ENCODE results near the gene C2orf76.
A peak's percentile ranks its signal among the peaks of the same experiment; 100 is the strongest.
"Not testable (repeated sequence)": the region's sequence is repeated elsewhere in the genome, so short reads cannot be mapped to it uniquely, and the experiment has no call there.

Gene C2orf76

DNA sequence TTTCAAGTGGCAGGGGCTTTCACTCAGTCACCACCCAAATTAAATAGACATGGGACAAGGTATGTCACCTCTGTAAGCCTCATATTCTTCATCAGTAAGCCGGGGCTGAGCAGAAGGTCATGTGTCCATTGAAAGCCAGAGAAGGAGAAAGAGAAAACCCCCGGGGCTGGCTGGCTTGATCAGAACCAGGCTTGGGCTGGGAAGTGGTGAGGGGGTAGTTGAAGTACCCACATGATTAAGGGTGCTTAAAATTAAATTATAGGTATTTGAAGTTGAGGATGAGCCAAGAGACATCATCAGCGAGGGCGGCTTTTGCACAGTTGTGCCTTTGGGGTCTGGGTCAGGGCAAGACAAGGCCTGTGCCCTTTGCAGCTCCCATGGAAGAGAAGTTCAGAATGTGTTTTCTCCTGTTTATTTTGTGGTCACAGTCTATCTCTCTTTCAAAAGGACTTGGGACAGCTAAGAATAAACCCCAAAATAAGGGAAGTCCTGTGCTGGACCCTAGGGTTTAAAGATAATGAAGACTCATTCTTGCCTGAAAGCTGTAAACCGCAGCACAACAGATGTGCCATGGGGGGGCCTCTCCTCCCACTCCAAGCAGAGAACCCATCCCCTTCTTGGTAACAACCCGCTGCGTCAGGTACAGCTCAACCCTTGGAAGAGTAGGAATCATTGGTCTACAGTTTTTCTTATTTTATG lies 10.8 kb upstream of the C2orf76 start:
- no peak for DNase-seq (ENCODE audit: low spot score)

DNA sequence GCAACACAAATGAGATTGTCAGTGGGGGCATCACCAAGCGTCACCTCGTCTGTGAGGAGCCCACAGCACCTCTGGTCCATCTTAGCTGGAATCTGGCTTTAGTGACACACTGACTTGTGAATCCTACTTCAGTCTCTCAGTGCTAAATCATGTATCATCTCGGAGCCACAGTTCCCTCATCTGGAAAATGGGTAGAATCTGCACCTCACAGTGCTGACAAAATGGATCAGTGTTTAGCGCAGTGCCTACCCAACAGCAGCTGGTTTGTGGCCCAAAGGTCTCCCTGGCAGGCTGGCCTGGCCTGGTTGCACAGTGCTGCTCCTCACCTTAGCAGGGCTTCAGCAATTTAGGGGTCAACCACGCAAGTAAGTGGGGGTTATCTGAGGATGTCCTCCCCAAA lies 10.2 kb upstream of the C2orf76 start:
- DNase-seq (ENCODE audit: low spot score) = no peak

DNA sequence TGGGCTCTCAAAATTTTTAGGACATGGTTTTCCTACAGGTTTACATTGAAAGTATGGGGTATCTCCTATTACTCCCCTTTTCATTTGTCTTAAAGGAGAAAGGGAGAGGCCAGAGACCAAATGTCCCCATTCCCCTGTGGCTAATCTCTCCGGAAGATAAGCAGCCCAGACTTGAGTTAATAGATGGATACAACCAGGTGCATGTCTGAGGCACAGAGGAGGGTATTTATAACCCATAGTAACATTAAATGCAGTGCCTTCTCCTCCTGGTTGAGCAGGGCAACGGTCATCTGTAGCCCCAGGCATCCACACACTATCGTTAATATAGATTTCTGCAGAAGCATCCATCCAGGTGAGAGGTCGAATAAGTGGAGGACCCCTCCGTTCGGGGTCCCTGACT lies 9.8 kb upstream of the C2orf76 start:
- not testable (repeated sequence) for DNase-seq (ENCODE audit: low spot score)

DNA sequence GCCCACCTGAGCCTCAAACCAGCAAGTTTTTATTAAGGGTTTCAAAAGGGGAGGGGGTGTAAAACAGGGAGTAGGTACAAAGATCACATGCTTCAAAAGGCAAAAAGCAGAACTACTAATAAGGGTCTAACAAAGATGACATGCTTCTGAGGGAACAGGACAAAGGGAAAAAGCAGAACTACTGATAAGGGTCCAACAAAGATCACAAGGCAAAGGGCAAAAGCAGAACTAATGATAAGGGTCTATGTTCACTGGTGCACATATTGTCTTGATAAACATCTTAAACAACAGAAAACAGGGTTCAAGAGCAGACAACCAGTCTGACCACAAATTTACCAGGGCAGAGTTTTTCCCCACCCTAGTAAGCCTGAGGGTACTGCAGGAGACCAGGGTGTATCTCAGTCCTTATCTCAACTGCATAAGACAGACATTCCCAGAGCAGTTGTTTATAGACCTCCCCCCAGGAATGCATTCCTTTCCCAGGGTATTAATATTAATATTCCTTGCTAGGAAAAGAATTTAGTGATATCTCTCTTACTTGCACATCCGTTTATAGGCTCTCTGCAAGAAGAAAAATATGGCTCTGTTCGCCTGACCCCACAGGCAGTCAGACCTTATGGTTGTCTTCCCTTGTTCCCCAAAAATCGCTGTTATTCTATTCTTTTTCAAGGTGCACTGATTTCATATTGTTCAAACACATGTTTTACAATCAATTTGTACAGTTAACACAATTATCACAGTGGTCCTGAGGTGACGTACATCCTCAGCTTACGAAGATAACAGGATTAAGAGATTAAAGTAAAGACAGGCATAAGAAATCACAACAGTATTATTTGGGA lies 7.5 kb upstream of the C2orf76 start:
- not testable (repeated sequence) for DNase-seq (ENCODE audit: low spot score)

DNA sequence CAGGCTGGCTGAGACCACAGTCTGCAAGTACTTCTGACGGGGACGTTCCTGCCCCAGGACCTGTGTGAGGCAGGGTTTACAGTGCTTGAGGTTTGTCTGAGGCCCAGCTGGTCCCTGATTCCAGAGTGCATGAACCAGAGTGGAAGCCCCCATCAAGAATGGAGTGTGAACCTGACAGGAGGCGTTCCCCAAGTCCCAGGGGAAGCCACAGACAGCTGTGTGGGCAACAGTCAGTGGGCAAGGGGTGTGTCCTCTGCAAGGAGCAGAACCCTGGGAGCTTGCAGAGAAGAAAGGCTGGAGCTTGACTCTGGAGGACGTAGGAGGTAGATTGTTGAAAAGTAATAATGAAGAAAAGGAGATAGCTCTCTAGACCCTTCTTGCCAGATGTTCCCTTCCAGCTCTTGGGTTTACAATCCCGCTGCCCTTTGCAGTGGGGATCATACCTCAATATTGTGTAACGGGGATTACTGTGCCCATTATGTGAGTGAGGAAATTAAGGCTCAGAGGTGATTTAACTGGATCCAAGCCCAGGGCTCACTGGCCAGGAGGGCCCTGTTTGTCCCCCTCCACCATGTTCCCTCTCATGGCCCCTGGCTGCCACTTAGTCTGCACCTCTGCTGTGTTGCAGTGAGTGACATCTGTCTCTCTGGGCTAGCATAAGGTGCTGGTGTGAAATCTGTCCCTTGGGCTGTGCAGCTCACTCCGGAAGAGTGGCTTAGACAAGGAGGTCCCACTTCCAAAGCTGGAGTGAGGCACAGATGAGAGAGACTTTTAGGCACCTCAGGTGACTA lies 6.3 kb upstream of the C2orf76 start:
- DNase-seq (ENCODE audit: low spot score) = no peak

DNA sequence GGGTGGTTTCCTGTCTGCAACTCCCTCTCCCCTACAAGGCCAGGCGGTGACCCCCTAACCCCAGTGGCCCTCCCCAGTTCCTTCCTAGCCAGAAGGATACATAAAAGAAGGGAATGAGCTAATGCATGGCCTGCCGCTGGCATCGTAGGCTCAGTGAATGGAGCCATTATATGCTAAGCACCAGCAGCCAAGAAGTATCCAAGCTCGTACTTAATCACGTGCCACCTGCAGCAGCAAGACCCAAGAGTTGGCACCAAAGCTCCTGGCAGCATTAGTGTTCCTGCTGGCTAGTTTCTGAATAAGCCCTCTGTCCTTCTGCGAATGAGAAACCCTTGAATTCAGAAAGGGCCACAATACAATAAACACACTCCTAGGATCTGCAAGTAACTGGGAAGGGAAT lies 4.5 kb upstream of the C2orf76 start:
- DNase-seq (ENCODE audit: low spot score) = no peak

DNA sequence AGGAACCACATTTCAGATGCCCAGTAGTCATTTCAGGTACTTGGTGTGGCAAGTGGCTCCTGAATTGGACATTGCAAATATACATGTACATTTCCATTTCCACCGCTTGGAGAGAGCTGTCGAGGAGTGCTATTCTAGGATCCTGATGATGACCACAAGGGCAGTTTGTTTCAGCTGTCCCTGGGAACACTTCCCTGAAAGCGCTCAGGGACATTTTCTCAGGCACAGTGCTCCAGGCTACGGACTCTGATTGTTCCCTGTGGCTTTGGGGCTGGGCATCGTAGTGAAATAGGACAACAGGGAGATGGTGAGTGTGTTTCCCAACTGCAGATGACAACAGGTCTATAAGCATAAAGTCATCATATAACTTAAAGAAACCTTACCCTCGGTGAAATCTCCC lies 3.2 kb upstream of the C2orf76 start:
- no peak for DNase-seq (ENCODE audit: low spot score)

DNA sequence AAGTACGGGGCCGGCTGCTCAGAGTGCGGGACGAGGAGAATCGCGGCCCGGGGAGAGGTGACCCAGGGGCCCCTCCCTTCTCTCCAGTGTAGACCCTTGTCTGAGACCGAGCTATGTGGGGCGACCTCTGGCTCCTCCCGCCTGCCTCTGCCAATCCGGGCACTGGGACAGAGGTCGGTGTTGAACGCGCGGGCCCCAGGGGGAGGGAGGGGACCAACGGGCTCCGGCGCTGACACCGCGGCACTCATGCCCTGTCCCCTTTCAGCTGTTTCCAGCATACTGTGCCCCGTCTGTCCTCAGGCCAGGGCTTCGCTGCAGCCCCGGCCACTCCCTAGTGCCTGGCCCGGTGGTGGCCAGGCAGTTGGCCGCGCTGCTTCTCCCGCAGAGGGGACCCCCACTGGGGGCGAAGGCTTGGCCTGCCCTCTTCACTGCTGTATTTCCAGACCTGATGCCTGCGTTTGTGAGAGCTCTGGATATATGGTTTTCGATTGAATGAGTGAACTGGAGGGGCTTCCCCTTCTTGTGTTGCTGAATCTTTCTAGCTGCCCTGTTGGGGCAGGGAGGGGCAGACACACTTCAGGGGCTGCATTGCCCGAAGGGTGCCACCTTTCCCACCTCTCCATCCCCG lies 952 bp upstream of the C2orf76 start:
- peak; percentile 91 for DNase-seq (ENCODE audit: low spot score)

DNA sequence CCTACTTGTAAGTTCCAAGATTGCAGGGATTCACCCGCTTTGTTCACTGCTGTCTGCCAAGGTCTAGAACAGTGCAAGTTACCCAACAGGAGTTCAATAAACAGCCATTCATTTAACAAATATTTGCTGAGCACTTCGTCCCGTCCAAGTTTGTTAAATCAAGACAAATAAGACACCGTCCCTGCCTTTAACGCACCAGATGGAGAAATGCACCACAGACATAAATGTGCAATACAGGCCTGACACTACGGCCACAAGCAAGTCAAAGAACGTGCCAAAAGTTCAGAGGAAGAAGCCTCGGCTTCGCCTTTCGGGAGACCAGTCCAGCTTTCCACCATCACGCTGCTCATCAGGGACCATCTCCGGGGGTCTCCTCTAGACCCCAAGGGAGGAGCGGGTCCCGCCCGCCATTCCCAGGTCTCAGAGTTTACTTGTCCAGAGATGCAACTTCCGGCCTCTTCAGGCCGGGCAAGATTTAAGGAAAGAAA lies 429 bp downstream of the C2orf76 start:
- no peak for DNase-seq (ENCODE audit: low spot score)

DNA sequence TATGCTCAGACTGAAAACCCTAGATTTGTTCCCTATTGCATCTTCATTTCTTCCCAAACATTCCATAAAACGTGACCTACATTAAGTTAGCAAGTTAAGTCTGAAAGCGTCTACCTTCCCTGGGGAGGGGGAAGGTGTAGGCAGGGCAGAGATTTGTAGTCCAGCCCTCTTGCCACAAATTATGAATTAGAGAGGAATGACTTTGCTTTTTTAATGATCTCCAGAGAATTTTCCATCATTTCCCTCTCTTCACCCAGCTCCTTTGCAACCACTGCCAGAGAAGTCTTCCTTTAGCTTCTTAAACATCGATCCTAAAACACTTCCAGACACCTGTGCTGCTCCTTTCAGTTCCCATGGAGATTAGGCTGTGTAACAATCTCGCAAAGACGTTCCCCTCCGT lies 1.2 kb downstream of the C2orf76 start:
- DNase-seq (ENCODE audit: low spot score) = no peak

DNA sequence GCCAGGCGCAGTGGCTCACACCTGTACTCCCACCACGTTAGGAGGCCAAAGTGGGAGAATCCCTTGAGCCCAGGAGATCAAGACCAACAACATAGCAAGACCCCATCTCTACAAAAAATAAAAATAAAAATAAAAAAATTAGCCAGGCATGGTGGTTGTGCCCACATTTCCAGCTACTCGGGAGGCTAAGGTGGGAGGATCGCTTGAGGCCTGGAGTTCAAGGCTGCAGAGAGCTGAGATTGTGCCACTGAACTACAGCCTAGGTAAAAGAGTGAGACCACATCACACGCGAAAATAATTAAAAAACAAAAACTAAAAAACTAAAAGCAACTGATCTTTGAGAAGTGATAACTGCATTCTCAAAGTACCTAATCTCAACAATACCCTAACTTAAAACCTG lies 1.8 kb downstream of the C2orf76 start:
- no peak for DNase-seq (ENCODE audit: low spot score)

DNA sequence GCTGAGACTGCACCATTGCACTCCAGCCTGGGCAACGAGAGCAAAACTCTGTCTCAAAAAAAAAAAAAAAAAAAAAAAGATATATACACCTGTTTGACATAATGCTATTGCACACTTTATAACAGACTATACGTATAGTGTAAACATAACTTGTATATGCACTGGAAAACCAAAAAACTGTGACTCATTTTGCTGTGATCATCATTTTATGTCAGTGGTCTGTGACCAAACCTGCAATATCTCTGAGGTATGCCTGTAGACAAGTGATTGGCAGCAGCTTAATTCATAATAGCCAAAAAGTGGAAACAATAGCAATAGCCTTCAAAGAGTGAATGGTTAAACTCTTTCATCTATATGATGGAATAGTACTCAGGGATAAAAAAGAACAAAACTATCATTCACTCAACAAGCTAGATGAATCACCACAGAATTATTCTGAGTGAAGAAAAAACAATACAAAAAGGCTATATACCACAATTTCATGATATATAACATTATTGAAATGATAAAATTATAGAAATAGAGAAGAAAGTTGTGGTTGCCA lies 6.1 kb downstream of the C2orf76 start:
- DNase-seq (ENCODE audit: low spot score) = no peak

DNA sequence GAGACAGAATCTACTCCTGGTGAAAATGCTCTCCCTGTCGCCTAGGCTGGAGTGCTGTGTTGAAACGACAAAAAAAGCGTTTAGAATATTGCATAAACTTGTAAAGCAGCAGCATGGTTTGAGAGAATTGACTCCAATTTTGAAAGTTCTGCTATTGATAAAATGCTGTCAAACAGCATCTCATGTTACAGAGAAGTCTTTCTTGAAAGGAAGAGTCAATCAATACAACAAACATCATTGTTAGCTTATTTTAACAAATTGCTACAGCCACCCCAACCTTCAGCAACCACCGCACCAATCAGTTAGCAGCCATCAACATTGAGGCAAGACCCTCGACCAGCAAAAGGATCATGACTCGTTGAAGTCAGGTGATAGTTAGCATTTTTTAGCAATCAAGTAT lies 6.9 kb downstream of the C2orf76 start:
- no peak for DNase-seq (ENCODE audit: low spot score)

DNA sequence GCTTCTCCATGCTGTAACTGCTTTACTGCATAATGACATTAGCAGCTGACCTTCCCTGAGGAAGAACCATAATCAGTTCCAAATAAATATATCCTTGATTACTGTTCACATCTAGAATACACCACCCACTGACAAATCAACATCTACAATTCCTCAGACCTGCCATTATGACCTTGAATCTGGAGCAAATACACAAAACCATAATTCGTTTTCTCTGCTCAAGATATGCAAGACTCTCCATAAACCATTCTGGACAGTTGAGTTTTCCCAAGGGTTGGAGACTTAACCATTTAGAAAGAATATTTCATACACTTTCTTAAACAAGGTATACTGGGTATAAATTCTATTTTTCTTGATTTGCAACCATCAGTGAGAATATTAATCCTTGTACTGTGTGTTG lies 11.8 kb downstream of the C2orf76 start:
- no peak for DNase-seq (ENCODE audit: low spot score)

DNA sequence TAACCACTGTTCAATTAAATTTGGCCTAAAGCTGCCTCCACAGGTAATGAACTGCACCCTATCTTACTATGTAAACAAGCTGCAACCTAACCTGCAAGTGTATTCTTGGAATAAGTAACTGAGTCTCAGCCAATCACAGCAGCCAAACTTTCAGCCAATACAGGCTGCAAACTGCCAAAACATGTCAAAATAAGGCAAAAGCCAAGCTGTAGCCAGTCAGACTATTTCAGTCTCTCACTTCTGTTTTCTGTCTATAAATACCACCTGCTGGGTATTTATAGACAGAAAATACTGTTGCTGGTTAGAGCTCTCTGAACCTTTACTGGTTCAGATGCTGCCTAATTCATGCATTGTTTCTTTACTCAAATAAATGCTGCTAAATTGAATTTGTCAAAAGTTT lies 14.3 kb downstream of the C2orf76 start:
- DNase-seq (ENCODE audit: low spot score) = peak; percentile 22

DNA sequence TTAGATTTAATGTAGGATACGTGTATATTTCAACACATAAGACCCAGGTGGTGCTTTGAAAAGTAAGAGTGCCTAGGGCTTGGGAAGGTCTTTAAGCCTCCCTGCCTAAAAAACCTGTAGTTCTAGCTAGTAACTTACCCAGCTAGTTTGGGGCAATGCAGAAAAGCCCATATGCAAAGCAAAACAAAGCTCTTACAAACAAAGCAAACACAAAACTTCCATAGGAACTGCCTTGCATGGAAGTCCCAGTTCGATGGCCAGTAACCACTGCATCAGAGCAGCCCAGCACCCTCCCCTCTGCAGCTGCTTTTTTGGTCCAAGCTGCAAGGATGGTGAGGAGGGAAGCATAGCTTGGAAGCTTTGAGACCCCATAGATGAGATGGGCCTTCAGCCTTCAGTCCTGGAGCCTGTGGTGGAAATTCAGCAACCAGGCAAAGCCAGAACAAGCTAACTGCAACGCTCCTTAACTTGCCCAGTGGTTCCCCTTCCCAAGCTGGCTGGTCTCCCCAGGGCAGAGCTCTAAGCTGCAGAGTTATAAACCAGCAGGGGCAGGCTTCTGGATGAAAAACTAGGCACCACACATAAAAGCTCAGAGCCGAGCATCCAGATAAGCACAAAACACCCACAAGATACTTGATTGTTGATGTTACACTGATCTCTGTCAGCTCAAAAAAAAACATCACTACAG lies 16.2 kb downstream of the C2orf76 start:
- DNase-seq (ENCODE audit: low spot score) = no peak

DNA sequence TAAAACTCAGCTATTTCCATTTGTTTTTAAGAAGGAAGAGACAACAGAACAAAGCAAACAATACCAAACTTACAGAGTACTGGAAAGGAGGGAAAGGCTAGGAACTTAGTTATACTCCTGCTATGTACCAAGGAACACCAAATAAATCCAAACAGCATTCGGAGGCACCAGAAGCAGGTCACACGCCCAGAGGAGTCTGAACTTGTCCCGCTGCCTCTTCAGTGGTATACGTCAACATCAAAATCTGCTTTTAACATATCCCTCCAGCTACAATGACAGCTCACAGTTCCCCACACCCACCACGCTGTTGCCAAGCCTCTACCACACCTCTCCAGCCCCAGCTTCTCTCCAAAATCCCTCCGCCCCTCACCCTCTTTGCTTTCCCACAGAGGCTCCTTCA lies 17.3 kb downstream of the C2orf76 start:
- DNase-seq (ENCODE audit: low spot score) = no peak

DNA sequence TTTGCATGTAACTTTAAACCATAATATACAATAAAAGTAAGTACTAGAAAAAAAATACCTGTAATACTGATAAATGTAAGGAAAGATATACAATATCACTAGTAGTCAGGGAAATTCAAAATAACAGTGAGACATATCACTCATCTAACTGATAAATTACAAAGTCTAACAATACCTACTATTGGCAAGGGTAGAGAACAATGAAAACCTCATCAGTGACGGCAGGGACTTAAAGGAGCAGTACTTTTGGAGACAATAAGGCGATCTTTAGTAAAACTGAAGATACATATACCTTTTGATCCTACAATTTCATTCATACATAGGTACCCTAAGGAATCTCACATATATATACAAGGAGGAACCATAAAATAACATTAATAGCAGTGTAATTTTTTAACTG lies 24.9 kb downstream of the C2orf76 start:
- no peak for DNase-seq (ENCODE audit: low spot score)

DNA sequence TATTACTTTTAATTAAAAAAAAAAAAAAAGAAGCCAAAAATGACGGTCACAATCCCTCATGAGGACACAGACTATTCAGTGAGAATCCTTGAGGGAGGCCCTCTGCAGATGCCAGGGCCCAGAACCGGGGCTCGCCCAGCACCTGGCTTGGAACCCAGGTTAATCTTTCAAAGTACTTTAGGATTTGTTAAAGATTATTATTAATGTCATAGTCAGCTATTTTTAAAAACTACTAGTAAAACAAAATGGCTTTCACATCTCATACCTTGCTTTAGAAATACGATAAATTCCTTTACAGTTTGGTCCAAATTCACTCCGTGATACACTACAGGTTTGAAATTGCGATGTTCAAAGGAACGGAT lies 27.1 kb downstream of the C2orf76 start:
- DNase-seq (ENCODE audit: low spot score) = no peak

DNA sequence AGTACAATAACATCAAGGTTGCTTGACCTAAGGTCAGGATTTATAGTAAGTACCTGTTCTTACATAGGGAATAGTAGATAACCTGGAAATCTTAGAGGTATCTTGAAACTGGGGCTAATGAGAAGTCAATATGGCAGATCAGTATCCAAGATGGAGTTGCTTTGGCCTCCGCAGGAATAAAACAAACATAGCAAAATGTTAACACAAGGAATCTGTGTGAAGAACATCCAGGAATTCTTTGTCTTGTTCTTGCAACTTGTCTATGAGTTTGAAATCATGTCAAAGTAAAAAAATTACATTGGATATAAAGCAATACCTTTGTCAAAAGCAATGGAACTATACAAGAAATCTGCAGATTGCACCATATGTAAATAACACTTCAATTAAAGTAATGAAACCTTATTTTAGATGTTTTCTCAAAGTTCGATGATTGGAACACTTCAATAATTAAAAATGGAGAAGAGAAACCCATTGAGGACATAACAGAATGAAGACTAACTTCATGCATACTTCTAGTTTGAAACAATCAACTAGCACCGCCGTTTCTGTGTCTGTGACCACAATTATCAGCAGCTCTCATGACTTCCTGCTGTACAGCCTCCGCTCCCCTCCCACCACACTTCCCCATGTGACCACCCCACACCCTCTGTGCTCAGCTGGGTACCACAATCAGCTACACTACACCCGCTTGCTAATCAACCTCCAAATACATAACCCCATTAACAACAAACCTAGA lies 27.6 kb downstream of the C2orf76 start:
- no peak for DNase-seq (ENCODE audit: low spot score)

DNA sequence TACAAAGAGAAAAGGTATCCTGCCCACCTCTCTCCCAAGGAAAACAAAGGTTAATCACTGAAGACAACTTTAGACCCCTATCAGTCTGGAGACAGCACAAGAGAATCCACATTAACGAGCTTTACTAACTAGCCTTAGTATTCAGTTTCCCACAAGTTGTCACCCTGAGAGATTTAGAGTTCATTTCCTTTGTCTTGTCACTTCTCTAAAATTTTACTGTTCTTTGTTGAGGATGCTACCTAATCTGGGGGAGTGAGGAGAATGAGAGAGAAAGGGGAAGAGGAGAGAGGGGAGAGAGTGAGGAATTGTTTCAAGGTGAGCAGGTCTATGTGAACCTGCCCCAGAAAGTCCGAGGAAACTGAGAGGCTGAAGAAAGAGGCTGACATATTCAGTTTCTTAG lies 28.4 kb downstream of the C2orf76 start:
- no peak for DNase-seq (ENCODE audit: low spot score)

Measured in iPS-NIHi11 (cell line).